Measurements from ENCODE around the gene KLB.
A peak's percentile ranks its signal among the peaks of the same experiment; 100 is the strongest.

DNA sequence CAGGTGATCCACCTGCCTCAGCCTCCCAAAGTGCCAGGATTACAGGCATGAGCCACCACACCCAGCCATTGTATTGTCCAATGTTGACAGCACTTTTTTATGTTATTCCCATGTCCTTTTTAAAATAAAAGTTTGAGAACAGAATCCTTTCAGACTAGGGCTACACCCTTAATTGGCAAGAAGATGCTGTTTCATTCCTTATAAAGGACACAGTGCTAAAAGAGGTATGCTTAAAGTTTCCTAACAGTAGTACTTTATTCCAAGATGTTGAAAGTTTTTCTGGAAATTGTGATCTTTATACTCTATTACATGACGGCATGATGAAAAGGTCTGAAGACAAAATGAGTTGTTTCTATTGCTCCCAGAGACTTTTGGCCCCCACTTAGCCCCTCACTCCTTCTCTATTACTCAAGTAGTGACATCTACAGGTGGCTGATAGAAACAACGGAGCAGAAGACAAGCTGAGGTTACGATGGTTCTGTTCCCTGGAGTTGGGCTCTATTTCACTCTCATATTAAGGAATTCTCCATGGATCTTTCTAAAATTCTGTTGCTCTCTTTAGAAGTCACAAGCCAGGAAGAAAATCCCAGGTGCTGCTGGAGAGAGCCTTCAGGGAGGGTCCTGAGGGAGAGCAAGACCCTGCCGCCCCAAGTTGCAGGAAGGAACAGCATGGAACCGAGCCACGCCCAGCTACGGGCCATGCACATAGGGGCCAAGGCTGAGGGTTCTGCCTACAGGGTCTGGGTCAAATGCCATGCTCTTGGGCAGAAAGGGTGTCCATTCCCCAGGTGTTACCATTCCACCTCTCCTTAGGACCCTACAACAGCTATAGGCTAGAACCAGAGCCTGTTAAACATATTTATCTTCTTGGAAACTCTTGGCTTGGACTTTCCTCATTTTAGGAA is 29.2 kb downstream of the KLB start:
- TF ChIP-seq CTCF (IDR thresholded peaks at IDR 0.05; ENCODE audit: borderline replicate concordance, extremely low read depth, low read length, poor library complexity, severe bottlenecking) (peak; percentile 45), EZH2 (IDR thresholded peaks at IDR 0.05; ENCODE audit: borderline replicate concordance, low read depth, low read length, severe bottlenecking) (no peak)

Data from DND-41 (cell line).